ENCODE results near the gene PHB1. TPM values are rescaled to one million over a fixed set of nuclear protein-coding genes. Genes with fewer than 3 reads are reported as not detected.
A peak's percentile ranks its signal among the peaks of the same experiment; 100 is the strongest.
"Not testable (repeated sequence)": the region's sequence is repeated elsewhere in the genome, so short reads cannot be mapped to it uniquely, and the experiment has no call there.

The PHB1 gene
- total RNA-seq, 1 donor from 2014 or later, result 158 TPM

GRCh38 chr17:49439673-49440571 is 25.2 kb upstream of the PHB1 start:
- peak; percentile 82 for DNase-seq (ENCODE audit: low spot score)

GRCh38 chr17:49439305-49439672 is 24.6 kb upstream of the PHB1 start:
- DNase-seq (ENCODE audit: low spot score), result no peak

DNA sequence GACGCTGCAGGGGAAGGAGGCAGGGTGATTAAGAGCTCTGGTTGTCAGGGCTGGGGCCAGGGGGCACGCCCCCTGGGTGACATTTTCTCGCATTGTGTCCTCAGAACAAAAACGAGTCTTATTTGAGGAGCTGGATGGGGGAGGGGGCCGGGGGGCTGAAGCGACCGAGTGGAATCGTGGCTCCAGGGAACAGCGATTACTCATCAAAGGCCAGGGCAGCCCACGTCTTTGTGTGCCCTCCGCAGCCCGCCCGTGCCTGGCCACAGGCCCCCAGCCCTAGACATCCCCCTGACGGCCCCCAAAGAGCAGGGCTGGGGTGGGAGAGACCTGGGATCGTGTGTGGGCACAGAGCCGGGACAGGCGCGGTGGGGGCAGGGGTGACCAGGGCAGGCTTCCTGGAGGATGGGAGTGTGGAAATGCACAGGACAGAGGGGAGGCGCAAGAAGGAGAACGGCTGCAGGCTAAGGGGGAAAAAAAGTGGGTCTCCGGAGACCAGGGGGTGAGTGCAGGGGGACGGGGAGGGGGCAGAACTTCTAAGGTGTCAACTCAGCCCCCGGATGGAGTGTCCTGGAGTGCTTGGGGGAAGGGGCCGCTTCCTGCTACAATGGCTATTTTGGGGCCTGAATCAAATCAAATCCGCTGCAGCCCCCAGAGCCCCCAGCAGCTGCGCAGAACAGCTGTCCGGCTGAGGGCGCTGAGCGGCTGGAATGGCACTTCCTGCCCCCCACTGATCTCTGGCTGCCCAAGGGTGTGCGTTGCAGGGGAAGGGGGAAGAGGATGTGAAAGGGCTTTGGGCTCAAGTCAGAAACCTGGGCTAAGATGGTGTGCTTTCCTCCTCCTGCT is 24.0 kb upstream of the PHB1 start:
- no peak for DNase-seq (ENCODE audit: low spot score)

DNA sequence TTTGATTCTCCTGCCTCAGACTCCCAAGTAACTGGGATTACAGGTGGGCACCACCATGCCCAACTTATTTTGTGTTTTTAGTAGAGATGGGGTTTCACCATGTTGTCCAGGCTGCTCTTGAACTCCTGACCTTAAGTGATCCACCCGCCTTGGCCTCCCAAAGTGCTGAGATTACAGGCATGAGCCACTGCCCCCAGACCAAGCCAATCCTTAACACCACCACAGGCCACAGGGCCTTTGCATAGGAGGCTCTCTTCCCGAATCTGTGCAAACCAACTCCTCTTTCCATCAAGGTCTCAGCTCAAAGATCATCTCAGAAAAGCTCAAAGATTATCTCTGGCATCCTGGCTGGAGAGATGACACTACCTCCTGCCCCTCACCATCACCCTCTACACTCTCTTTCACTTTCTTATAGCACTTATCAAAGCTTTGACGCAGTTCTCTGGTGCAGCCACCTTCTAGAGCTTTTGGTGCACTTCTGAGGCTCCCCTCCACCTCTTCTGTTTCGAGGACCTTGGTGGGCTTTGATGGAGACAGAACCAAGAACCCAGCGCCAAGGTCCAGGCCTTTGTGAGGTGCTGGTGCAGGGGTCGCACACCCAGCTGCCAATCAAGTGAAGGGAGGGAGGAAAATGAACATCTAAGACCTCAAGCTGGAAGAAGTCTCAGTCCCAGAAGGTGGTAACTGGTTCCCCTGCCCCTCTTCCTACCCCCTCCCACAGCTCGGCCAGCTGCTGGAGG is 23.2 kb upstream of the PHB1 start:
- peak; percentile 12 for DNase-seq (ENCODE audit: low spot score)

GRCh38 chr17:49436174-49436573 is 21.5 kb upstream of the PHB1 start:
- no peak for DNase-seq (ENCODE audit: low spot score)

GRCh38 chr17:49435671-49436029 is 21.0 kb upstream of the PHB1 start:
- no peak for DNase-seq (ENCODE audit: low spot score)

- no peak for DNase-seq (ENCODE audit: low spot score)
Measured at GRCh38 chr17:49434821-49435670, 20.4 kb upstream of the PHB1 start.

DNA sequence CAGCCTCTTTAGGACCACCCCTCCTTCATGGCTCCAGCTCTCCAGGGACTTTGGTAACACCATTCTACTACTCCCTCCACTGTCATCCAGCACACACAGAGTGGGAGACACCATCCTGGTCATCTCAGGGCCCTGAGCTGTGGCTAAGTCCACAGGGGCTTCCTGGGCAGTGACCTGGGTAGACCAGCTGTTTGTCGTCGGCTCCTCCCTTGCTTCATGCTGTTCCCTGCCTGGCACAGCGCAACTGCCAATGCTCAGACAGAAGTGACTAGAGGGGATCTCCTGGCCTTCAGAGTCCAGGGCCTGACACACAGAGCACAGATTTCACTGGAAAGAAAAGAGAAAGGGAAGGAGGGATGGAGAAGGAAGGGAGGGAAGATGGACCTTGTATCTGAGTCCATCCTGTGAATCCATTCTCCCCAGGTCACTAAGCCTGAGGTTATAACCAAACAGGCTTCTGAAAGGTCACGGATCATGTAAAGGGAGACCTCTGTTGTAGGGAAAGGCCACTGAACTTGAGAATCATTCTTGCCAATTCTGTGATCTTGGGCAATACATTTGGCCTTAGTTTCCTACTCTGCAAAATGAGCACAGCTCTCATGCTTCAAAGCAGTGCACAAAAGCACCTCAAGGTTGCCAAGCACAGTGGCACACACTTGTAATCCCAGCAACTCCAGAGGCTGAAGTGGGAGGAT is 18.5 kb upstream of the PHB1 start:
- no peak for DNase-seq (ENCODE audit: low spot score)

GRCh38 chr17:49431743-49432142 is 17.1 kb upstream of the PHB1 start:
- no peak for DNase-seq (ENCODE audit: low spot score)

DNA sequence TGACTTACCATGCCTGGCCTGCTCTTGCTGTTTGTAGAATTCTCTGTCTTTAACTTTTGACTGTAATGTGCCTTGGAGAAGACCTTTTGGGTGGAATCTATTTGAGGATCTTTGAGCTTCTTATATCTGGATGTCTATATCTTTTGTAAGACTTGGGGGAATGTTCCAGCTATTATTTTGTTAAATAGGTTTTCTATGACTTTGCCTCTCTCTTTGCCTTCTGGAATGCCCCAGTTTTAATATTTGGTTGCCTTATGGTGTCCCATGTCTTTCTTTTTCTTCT is 10.3 kb upstream of the PHB1 start:
- DNase-seq (ENCODE audit: low spot score), result no peak

DNA sequence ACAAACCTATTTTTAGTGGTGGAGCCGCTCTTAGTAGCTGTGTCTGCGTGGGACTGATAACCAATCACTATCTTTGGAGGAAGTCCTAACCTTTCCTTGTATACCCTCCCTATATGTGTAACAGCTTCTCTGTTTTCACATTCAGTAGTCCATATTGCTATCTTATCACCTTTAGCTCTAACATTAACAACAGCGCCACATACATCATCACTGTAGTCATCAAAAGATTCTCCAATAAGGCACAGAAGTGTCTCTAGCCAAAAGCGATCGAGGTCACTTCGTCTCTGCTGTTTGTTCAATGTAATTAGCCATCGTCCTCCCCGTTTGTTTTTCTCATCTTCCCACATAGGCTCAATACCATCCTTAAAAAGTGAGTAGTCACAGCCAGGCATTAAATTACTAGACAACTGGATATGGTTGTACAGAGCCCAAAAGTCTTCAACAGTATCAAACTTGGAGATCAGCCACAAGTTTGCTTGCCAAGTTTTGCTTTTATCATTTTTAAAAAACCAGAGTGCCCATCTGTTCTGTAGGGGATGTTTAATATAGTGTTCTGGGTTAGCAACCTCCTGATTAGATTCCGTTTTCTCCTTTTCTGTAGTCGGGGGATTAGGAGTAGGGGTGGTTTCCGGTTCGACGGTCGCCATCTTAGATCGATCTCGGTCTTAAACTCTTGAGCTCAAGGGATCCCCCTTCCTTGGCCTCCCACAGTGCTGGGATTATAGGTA is 9.8 kb upstream of the PHB1 start:
- not testable (repeated sequence) for DNase-seq (ENCODE audit: low spot score)

DNA sequence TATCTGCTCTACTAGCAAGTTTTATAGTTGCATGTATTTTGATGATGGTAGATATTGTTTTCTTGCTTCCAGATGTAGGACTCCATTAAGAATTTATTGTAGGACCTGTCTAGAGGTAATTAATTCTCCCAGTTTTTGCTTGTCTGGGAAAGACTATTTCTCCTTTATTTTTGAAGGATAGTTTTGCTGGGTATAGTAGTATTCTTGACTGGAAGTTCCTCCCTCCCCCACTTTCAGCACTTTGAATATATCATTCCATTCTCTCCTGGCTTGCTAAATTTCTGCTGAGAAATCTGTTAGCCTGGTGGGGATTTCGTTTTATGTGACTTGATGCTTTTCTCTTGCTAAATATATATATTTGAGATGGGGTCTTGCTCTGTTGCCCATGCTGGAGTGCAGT is 8.0 kb upstream of the PHB1 start:
- DNase-seq (ENCODE audit: low spot score), result no peak

DNA sequence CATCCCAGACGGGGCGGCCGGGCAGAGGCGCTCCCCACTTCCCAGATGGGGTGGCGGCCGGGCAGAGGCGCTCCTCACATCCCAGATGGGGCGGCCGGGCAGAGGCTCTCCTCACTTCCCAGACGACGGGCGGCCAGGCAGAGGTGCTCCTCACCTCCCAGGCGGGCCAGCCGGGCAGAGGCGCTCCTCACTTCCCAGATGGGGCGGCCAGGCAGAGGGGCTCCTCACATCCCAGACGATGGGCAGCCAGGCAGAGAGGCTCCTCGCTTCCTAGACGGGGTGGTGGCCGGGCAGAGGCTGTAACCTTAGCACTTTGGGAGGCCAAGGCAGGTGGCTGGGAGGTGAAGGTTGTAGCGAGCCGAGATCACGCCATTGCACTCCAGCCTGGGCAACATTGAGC is 5.1 kb upstream of the PHB1 start:
- peak; percentile 41 for DNase-seq (ENCODE audit: low spot score)

DNA sequence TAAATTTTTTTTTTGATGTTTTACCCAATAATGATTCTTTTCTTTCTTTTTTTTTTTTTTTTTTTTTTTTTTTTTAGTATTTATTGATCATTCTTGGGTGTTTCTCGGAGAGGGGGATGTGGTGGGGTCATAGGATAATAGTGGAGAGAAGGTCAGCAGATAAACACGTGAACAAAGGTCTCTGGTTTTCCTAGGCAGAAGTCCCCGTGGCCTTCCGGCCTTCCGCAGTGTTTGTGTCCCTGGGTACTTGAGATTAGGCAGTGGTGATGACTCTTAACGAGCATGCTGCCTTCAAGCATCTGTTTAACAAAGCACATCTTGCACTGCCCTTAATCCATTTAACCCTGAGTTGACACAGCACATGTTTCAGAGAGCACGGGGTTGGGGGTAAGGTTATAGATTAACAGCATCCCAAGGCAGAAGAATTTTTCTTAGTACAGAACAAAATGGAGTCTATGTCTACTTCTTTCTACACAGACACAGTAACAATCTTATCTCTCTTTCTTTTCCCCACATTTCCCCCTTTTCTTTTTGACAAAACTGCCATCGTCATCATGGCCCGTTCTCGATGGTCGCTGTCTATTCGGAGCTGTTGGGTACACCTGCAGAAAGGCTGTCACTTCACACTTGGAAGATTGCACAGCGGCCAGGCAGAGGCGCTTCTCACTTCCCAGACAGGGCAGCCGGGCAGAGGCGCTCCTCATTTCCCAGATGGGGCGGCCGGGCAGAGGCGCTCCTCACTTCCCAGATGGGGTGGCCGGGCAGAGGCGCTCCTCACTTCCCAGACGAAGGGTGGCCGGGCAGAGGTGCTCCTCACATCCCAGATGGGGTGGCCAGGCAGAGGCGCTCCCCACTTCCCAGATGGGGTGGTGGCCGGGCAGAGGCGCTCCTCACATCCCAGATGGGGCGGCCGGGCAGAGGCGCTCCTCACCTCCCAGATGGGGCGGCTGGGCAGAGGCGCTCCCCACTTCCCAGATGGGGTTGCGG is 4.4 kb upstream of the PHB1 start:
- peak; percentile 57 for DNase-seq (ENCODE audit: low spot score)

DNA sequence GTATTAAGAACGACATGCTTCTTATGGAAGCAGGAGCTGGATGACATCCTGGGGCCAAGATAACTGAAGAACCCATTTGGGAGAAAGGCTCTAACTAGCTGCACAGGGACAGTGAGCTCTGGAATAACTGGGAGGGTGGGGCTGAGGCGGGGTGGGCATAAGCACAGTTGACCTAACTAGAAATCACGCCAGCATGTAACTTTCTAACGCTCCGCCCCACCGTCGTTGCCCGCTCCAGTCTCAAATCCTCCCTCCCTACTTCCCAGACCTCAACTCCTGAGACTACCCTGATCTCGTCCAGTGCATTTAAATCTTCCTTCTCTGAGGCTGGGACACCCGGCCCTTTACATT is 436 bp downstream of the PHB1 start:
- no peak for DNase-seq (ENCODE audit: low spot score)

DNA sequence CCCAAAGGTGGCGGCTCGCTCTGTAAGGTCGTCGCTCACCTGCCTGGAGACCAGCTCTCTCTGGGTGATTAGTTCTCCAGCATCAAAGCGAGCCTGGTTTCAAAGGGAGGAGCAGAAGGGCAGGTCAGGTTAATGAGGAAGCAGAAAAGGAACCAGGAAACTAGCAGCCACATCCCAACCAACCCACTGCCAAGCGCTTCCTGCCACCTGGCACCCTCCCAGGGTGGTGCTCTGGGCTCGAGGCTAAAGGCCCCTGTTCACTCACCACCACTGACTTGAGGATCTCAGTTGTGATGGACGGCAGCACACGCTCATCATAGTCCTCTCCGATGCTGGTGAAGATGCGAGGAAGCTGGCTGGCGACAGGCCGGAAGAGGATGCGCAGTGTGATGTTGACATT is 5.6 kb downstream of the PHB1 start:
- DNase-seq (ENCODE audit: low spot score), result peak; percentile 72

- peak; percentile 92 for DNase-seq (ENCODE audit: low spot score)
Measured at GRCh38 chr17:49407981-49408501, 6.6 kb downstream of the PHB1 start.

- DNase-seq (ENCODE audit: low spot score), result peak; percentile 11
Measured at GRCh38 chr17:49407086-49407485, 7.6 kb downstream of the PHB1 start.
